Retina (tissue), 1 donor: ENCODE data around the gene SSRP1.
"Not testable (repeated sequence)": the region's sequence is repeated elsewhere in the genome, so short reads cannot be mapped to it uniquely, and the experiment has no call there.

ENCODE experiments used
- DNase-seq: peaks from one replicate; pipeline ENCODE4 v3.0.0-alpha.2; 2016

SSRP1 gene

DNA sequence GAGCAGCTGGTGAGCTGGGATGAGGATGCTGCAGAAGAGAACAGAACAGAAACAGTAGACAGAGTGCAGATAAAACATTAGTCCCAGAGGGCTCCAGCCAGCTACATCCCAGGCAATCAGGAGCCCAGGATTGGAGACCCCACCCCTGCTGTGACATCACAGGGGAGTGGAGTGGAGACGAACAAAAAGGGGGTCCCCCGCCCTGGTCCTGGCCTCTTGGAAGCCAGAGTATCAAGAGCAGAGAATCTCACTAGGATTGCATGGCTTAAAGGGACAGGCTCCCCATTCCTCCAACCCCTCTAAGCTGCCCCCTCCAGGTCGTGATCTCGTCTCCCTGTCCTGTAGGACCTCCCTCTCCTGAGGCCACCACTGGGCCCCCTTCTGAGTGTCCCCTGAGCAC, 2.5 kb upstream of the SSRP1 start, which contains the start of gene P2RX3:
Gene P2RX3 (plus strand): TSS at position 211 of the 400 bp plus-strand sequence. CDS start 199 bp downstream, outside the sequence.
- peak; percentile 54 for DNase-seq

- DNase-seq: not testable (repeated sequence)
These were observed 1.2 kb upstream of the SSRP1 start for GRCh38 chr11:57336856-57337255.

GRCh38 chr11:57336111-57336666, 497 bp upstream of the SSRP1 start:
- DNase-seq: no peak

- peak; percentile 78 for DNase-seq
These were observed 709 bp downstream of the SSRP1 start for GRCh38 chr11:57335023-57335342.

DNA sequence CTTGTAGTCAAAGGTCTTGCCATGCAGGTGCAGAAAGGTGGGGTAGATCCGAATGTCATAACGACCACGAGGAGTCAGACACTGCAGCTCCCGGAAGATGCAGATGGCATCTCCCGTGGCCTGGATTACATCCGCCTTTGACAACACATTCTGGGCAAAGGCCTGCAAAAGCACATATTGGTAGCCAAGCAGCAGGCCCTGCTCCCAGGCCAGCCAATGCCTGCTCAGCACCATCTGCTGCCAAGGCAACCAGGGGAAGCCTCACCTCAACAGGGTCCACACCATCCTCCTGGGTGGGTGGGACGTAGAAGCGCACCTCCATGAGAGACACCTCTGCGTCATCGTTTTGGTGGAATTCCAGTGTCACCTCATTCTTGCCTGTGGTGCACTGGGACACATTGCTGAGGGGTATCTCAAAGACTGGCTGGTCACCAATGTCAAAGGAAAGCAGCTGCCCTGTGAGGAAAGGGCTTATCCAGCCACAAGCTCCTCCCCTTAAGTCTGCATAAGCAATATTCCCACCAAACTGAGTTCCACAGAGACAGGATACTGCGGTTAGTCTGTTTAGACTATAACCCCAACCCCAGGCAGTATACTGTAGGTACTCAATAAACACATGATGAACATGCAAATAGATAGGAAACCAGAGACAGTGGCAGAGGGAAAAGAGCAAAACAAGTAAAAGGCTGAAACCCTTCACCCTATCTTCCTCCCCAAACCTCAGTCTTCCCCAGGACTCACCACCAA, 2.8 kb downstream of the SSRP1 start:
- DNase-seq: no peak

- DNase-seq: no peak
These were observed 4.0 kb downstream of the SSRP1 start for GRCh38 chr11:57331720-57332119.

- DNase-seq: no peak
These were observed 5.7 kb downstream of the SSRP1 start for GRCh38 chr11:57330029-57330428.

DNA sequence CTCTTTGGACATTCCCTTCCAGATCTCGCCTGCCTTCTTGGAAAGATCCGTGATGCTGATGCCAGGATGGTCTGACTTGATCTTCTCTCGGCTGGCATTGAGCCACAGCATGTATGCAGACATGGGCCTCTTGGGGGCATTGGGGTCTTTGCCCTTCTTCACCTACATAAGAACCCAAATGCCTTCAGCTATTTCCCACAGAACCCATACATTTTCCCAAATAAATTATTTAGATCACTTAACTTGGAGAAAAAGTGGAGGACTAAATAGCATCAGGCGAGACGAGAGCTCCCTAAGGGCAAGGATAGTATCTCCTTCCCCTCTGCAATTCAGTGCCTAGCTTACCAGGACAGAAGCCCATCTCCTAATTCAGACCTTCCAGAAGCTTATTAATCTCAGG, 8.0 kb downstream of the SSRP1 start:
- DNase-seq: no peak

DNA sequence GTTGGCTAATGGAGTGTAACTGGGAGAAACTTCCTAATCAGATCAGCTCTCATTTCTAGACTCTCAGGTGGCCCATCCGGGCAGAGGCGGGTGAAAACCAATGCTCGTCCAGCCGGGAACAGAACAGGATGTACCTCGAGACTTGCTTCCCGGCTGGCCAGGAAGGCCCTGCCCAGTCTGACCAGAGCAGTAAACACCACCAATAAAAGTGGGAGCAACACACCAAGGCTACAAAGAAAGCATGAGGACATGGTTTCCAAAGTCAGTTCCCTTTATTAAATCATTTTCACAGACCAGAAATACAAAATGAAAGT, 10.0 kb downstream of the SSRP1 start:
- DNase-seq: no peak

GRCh38 chr11:57324886-57325734, 10.6 kb downstream of the SSRP1 start, which contains the start of gene TNKS1BP1:
TSS of gene TNKS1BP1 (minus strand) at chr11:57324952. CDS start at chr11:57321885, 3,067 bp downstream.
- peak; percentile 96 for DNase-seq

- peak; percentile 87 for DNase-seq
These were observed 11.4 kb downstream of the SSRP1 start for GRCh38 chr11:57324154-57324885.

- DNase-seq: no peak
These were observed 11.9 kb downstream of the SSRP1 start for GRCh38 chr11:57323855-57324153.

DNA sequence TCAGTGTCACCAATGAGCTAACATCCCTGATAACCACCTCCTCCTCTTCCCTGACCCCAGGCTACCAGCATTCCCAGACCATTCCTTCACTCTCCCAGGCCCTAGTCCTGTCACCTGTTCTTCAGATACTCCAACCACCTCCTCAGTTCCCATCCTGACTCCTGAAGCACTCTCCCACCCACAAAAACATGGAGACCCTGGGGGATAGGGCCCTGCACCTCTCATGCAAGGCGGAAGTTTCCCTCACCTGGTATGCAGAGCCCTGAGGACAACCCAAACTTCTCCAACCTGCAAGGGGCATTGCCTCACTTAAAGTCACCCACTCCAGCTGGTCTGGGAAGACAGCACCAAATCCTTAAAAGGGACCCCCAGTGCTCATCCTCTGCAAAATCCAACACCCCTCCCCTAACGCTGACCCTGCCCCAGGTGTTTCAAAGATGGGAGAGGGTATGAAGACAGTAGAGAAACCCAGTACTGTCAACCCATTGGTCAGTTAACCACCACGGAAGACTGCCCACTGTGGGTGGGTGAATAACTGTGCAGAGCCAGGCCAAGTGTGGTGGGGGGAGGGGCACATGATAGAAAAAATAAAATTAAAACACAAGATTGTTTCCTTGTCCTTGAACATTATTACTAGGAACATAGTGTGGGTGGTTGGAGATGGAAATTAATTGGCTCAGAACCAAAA, 12.4 kb downstream of the SSRP1 start:
- peak; percentile 23 for DNase-seq

DNA sequence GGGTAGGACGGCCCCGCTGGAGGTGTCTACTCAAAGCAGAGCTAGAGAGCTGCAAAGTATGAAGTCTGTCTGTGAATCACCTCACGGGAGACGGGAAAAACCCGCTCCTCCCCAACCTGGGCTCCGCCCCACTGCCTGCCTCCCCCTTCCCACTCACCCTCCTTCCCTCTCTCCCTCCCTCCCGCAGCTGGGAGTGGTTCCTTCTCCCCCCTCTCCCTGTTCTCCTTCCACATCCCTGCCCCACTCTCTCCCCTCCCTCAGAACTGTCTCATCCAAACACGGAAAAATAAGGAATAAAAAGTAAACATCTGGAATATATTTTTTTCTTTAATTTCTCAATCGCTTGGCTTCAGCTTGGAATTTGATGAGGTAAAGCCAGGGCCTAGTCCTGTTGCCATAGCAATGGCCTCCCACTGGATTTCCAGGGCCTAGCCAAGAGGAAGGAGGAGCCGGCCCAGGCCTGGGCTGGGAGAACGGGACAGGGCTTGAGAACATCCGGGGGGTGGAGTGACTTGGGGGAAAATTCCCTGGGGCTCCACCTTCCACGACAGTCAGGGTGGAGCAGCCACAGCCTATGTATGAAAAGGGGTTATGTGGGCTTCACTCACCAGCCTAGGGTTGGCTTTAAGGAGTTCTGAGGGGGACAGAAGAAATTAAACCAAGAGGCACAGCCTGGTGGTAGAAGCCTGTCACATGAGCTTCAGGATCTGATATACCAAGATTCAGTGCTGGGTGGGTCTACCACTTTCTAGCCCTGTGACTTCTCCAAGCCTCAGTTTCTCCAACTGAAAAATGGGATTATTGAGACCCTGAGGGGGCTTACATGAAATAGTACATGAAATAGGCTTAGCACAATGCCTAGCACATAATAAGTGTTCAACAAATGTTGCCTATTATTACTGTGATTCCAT, 13.2 kb downstream of the SSRP1 start:
- DNase-seq: peak; percentile 77

- no peak for DNase-seq
These were observed 14.1 kb downstream of the SSRP1 start for GRCh38 chr11:57321388-57322255.

GRCh38 chr11:57320719-57321387, 14.8 kb downstream of the SSRP1 start:
- no peak for DNase-seq

DNA sequence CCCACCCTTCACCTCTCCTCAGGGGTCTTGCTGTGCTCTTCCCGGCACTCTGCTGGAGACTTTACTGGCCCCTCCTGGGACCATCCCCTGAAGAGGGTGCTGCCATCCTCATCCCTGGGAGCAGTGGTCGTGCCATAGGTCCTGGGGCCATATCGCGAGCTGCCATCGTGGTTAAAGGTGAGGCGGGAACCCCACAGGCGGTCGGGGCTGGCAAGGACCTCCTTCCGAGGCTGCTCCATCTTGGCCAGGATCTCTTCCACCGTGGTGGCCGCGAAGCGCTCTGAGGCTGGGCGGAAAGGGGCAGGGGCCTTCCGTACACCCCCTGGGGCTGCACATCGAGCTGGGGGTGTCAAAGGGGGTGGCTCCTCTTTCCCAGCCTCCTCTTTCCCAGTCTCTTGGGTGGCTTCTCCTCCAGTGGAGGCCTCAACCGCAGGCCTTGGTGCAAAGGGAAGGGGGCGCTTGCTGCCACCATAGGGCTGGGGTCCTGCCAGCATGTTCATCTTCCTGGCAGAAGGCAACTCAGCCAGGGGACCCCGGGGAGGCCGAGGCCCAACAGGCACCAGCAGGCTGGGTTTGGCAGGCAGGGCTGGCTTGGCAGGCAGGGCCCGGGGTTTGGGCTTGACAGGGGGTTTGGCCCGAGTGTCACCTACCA, 15.5 kb downstream of the SSRP1 start:
- DNase-seq: no peak

GRCh38 chr11:57318178-57318577, 17.5 kb downstream of the SSRP1 start:
- no peak for DNase-seq

- DNase-seq: peak; percentile 37
These were observed 19.7 kb downstream of the SSRP1 start for GRCh38 chr11:57316017-57316416.
